GM18870 (cell line): ENCODE data around the gene AGK.
A peak's percentile ranks its signal among the peaks of the same experiment; 100 is the strongest.
"Not testable (repeated sequence)": the region's sequence is repeated elsewhere in the genome, so short reads cannot be mapped to it uniquely, and the experiment has no call there.

Experiments
- ATAC-seq: cut with Tn5 transposase; IDR thresholded peaks from one replicate; pipeline ENCODE4 v1.9.1; 2021; ENCODE audit warnings: moderate library complexity; ENCODE audit not compliant: unreplicated experiment

Gene AGK

GRCh38 chr7:141551782-141552181 lies 572 bp downstream of the AGK start:
- peak; percentile 19 for ATAC-seq

- ATAC-seq: no peak
These were observed 6.2 kb downstream of the AGK start for GRCh38 chr7:141557360-141557759.

- ATAC-seq: not testable (repeated sequence)
These were observed 6.8 kb downstream of the AGK start for GRCh38 chr7:141557831-141558531.

- ATAC-seq: peak; percentile 79
These were observed 7.5 kb downstream of the AGK start for GRCh38 chr7:141558544-141559183.

- no peak for ATAC-seq
These were observed 8.8 kb downstream of the AGK start for GRCh38 chr7:141559961-141560360.

- no peak for ATAC-seq
These were observed 10.8 kb downstream of the AGK start for GRCh38 chr7:141562036-141562435.

GRCh38 chr7:141562543-141562942 lies 11.3 kb downstream of the AGK start:
- ATAC-seq: no peak

- ATAC-seq: no peak
These were observed 11.8 kb downstream of the AGK start for GRCh38 chr7:141562972-141563371.

- ATAC-seq: peak; percentile 59
These were observed 12.9 kb downstream of the AGK start for GRCh38 chr7:141563956-141564623.

- no peak for ATAC-seq
These were observed 16.2 kb downstream of the AGK start for GRCh38 chr7:141567432-141567831.

GRCh38 chr7:141568227-141568626 lies 17.0 kb downstream of the AGK start:
- no peak for ATAC-seq

GRCh38 chr7:141571059-141571458 lies 19.8 kb downstream of the AGK start:
- no peak for ATAC-seq

- no peak for ATAC-seq
These were observed 21.0 kb downstream of the AGK start for GRCh38 chr7:141572175-141572574.

GRCh38 chr7:141573511-141573910 lies 22.3 kb downstream of the AGK start:
- no peak for ATAC-seq

GRCh38 chr7:141575164-141575563 lies 24.0 kb downstream of the AGK start:
- no peak for ATAC-seq

GRCh38 chr7:141575654-141576448 lies 24.6 kb downstream of the AGK start:
- no peak for ATAC-seq

GRCh38 chr7:141577043-141577839 lies 26.0 kb downstream of the AGK start:
- no peak for ATAC-seq

- not testable (repeated sequence) for ATAC-seq
These were observed 28.7 kb downstream of the AGK start for GRCh38 chr7:141579953-141580352.

GRCh38 chr7:141582063-141582462 lies 30.9 kb downstream of the AGK start:
- ATAC-seq: not testable (repeated sequence)

GRCh38 chr7:141584935-141585334 lies 33.7 kb downstream of the AGK start:
- no peak for ATAC-seq
